C4-2B (cell line): Measurements from ENCODE around the gene TMEM117.

ENCODE experiments used
- CTCF ChIP-seq: fragments of 450-650 bp; conservative IDR thresholded peaks from 2 replicates; pipeline ENCODE4 v1.5.1; 2017; ENCODE audit warnings: mild to moderate bottlenecking
- ZFX ChIP-seq: fragments of 450-650 bp; IDR thresholded peaks from 2 replicates; pipeline ENCODE4 v1.6.1; 2017

GRCh38 chr12:43795716-43796280 lies 40.1 kb upstream of the TMEM117 start:
- TF ChIP-seq CTCF (no peak), ZFX (no peak)
